ENCODE measurements around the gene MYD88.

DNA sequence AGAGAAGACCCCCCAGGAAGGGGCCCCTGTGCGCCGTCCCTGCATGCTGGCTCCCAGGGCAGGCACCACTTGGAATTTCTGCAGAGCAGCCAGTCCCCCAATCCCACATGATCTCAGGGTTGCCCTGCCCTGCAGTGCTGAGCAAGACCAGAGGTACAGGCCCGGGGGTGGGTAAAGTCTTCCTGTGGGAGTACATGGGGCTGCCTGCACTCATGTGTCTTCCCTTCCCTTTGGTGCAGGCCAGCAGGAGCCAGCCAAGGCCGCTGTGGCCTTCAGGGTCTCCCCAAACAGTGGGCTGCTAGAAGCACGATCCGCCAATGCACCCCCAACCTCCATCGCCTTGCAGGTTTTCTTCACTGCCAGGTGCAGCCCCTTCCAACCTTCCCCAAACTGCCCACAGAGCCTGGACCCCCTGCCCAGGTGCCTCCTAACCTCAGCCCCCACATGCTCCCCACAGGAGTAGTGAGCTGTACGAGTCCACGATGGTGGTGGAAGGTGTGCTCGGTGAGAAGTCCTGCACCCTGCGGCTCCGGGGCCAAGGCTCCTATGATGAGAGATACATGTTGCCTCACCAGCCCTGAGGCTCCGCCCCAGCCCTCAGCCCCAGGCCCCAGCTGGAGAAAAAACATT, 16.5 kb upstream of the MYD88 start:
- TF ChIP-seq EZH2phosphoT487 (IDR thresholded peaks at IDR 0.05; ENCODE audit: insufficient read depth, low read depth) (no peak), EZH2 (IDR thresholded peaks at IDR 0.05; ENCODE audit: insufficient read depth, poor library complexity, severe bottlenecking) (no peak)
